ENCODE measurements around the gene KIF1C. TPM values are rescaled to one million over a fixed set of nuclear protein-coding genes. Genes with fewer than 3 reads are reported as not detected.

Gene KIF1C
- total and polyA plus RNA-seq, 12 donors = 141 to 826 (median 592) TPM

DNA sequence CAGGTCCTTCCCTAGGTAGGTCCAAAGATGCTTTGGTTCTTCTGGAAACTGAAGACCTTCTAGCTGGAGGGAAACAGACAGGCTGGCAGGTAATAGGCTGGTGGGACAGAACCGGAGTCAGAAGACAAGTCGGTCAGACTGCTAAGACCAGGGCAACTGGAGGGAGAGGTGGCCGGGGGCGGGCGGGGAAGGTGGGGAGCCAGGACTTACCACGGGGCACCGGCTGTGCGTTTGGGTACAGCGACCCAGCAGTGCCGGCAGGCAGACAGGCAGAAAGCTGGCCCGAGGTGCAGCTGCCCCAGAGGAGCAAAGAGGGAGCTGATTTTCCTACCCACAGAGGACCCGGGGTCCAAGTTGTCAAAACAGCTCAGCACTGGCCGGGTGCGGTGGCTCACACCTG lies 36.9 kb downstream of the KIF1C start:
- Histone ChIP-seq H3K4me3 (no peak overlapping the region), H3K4me1 (peaks cover 0 to 24% (median 11%) of the 10 kb centered on the region in 9 donors), H3K9me3 (no peaks in the 10 kb centered on the region), H3K27ac (no peak overlapping the region), H3K27me3 (peaks cover 0 to 24% (median 7%) of the 10 kb centered on the region in 7 donors), H3K36me3 (no peaks in the 10 kb centered on the region)
- intact Hi-C loops (cut with DNase I) = no loop called here
- ATAC-seq (no peak), DNase-seq (no peak)
- 88 to 89% methylated on average over 14 of the region's 14 CpGs for WGBS, 2 donors
- TF ChIP-seq, protein P1, sequence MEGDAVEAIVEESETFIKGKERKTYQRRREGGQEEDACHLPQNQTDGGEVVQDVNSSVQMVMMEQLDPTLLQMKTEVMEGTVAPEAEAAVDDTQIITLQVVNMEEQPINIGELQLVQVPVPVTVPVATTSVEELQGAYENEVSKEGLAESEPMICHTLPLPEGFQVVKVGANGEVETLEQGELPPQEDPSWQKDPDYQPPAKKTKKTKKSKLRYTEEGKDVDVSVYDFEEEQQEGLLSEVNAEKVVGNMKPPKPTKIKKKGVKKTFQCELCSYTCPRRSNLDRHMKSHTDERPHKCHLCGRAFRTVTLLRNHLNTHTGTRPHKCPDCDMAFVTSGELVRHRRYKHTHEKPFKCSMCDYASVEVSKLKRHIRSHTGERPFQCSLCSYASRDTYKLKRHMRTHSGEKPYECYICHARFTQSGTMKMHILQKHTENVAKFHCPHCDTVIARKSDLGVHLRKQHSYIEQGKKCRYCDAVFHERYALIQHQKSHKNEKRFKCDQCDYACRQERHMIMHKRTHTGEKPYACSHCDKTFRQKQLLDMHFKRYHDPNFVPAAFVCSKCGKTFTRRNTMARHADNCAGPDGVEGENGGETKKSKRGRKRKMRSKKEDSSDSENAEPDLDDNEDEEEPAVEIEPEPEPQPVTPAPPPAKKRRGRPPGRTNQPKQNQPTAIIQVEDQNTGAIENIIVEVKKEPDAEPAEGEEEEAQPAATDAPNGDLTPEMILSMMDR (IDR thresholded peaks at IDR 0.05) = no peak

DNA sequence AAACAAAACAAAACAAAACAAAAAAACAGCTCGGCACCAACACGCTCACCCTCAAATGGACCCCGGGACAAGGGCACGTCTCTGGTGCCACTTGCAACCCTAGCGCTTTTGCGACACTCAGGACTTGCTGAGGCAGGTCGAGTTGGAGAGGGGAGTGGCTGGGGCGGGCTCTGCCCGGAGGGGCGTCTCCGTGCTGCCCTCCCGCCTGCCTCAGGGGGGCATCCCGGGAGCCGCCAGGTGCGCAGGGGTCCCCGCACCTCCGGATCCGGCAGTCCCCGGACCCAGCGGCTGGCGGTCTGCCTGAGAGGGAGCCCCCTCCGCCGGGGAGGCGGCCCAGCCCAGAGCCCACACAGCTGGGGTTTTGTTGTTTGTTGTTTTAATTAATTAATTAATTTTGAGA lies 37.6 kb downstream of the KIF1C start, which contains the start of gene SLC52A1:
SLC52A1 (minus strand) TSS at position 112 of the 400 bp plus-strand sequence. CDS start 820 bp downstream, outside the sequence.
- TF ChIP-seq, protein P1 (IDR thresholded peaks at IDR 0.05) = no peak
- Histone ChIP-seq H3K9me3 (no peaks in the 10 kb centered on the region), H3K4me3 (peak within 1 kb of the TSS in 6 of 10 donors; percentile 24 to 36 (median 30)), H3K27ac (no peak within 1 kb of the TSS), H3K4me1 (peaks cover 0 to 24% (median 11%) of the 10 kb centered on the region in 9 donors), H3K36me3 (no peaks in the 10 kb centered on the region), H3K27me3 (peaks cover 0 to 24% (median 7%) of the 10 kb centered on the region in 7 donors)
- DNase-seq = no peak
- peak in 1 of 8 donors; percentile 15 for ATAC-seq
- 8 to 9% methylated on average over 21 to 24 of the region's 24 CpGs for WGBS, 2 donors
- intact Hi-C loops (cut with DNase I) = no loop called here

DNA sequence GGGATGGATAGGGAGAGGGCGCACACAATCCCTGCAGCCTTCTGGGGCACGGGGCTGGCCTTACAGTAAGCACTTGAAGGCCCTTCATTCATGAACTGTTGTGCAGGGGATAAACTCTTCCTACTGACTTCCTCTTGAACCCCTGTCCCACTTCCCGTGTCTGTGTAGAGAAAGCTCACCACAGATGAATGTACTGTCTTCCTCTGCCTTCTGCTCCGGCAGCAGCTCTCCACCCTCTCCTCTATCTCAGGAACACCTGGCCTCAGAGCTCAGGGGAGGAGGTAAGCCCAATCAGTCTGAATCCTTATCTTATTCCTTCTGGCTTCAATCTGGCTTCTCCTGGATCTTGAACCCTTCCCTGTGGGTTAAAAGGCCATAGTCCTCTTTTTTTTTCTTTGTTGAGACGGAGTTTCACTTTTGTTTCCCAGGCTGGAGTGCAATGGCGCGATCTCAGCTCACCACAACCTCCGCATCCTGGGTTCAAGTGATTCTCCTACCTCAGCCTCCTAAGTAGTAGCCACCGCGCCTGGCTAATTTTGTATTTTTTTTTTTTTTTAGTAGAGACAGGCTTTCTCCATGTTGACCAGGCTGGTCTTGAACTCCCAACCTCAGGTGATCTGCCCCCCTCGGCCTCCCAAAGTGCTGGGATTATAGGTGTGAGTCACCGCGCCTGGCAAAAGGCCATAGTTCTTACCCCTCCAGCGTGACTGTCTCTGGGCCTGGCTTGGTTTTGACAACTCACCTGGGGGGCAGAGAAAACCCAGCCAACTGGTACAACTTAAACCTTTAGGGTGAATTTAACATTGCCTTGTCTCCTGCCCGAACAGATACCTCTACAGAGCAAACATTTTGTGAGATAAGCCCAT lies 44.6 kb downstream of the KIF1C start:
- no peak for DNase-seq
- 85 to 86% methylated on average over 15 of the region's 15 CpGs for WGBS, 2 donors
- TF ChIP-seq, protein P1 (IDR thresholded peaks at IDR 0.05) = no peak
- Histone ChIP-seq H3K36me3 (no peaks in the 10 kb centered on the region), H3K27ac (no peak overlapping the region), H3K27me3 (no peaks in the 10 kb centered on the region), H3K9me3 (no peaks in the 10 kb centered on the region), H3K4me1 (no peaks in the 10 kb centered on the region), H3K4me3 (peak overlapping the region in 1 of 10 donors; percentile 16)
- ATAC-seq = no peak
- intact Hi-C loops (cut with DNase I) = no loop called here

DNA sequence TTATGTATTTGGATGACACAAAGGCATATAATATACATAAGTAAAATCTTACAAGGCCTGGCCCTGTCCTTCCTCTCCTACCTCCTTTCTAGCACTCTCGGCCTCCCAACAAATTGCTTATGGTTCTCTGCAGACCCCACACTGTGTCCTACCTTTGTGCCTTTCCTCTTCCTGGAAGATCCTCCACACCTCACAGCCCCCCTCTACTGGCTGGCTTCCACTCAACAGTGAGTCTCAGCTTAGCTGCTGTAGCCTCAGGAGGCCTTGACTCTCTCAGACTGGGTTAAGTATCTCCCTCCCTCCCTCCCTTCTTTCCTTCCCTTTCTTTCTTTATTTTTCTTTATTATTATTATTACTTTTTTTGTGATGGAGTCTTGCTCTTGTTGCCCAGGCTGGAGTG lies 45.8 kb downstream of the KIF1C start:
- 88 to 95% methylated on average over 1 of the region's 1 CpG for WGBS, 2 donors
- intact Hi-C loops (cut with DNase I) = no loop called here

More for the DNA sequence above, 45.8 kb downstream of the KIF1C start:
- DNase-seq = no peak
- TF ChIP-seq, protein P1 (IDR thresholded peaks at IDR 0.05) = no peak
- H3K36me3 ChIP-seq = no peaks in the 10 kb centered on the region
- no peak for ATAC-seq
- no peak overlapping the region for H3K4me3 ChIP-seq
- no peaks in the 10 kb centered on the region for H3K4me1 ChIP-seq
- no peaks in the 10 kb centered on the region for H3K9me3 ChIP-seq
- no peak overlapping the region for H3K27ac ChIP-seq
- H3K27me3 ChIP-seq = no peaks in the 10 kb centered on the region
